GM23338 (cell line): ENCODE data around the gene CSTF2T. TPM values are rescaled to one million over a fixed set of nuclear protein-coding genes. Genes with fewer than 3 reads are reported as not detected.

Experiments used
- ATAC-seq: fragments of 200-7000 bp; cut with Tn5 transposase; 3 replicates; pipeline ENCODE4 v1.9.1; 2020
- DNase-seq: peaks from one replicate; pipeline ENCODE4 v3.0.0-alpha.2; 2015; ENCODE audit warnings: low spot score
- H2AFZ ChIP-seq: fragments of 200-600 bp; sonication (generic); 2 replicates; pipeline ENCODE4 v1.8.0; 2016; ENCODE audit warnings: antibody characterized with exemption, mild to moderate bottlenecking, moderate library complexity
- H3F3A ChIP-seq: fragments of 200-600 bp; sonication (generic); replicated peaks from 2 replicates; pipeline ENCODE4 v1.8.0; 2017; ENCODE audit warnings: antibody characterized with exemption, mixed run types, low read depth
- H3K27ac ChIP-seq: fragments of 200-600 bp; sonication (generic); 2 replicates; pipeline ENCODE4 v1.6.1; 2016; ENCODE audit warnings: low read depth
- H3K27me3 ChIP-seq: fragments of 200-600 bp; sonication (generic); 2 replicates; pipeline ENCODE4 v1.8.0; 2016; ENCODE audit warnings: mild to moderate bottlenecking, mixed run types, moderate library complexity; ENCODE audit not compliant: insufficient read depth
- H3K36me3 ChIP-seq: fragments of 200-600 bp; sonication (generic); 2 replicates; pipeline ENCODE4 v1.8.0; 2016; ENCODE audit warnings: mild to moderate bottlenecking; ENCODE audit not compliant: insufficient read depth
- H3K4me1 ChIP-seq: fragments of 200-600 bp; sonication (generic); 2 replicates; pipeline ENCODE4 v1.8.0; 2016; ENCODE audit warnings: mild to moderate bottlenecking, moderate library complexity; ENCODE audit not compliant: insufficient read depth
- H3K4me2 ChIP-seq: fragments of 200-600 bp; sonication (generic); 2 replicates; pipeline ENCODE4 v1.7.1; 2017; ENCODE audit warnings: mixed run types
- H3K4me3 ChIP-seq: fragments of 200-600 bp; sonication (generic); 2 replicates; pipeline ENCODE4 v1.6.1; 2016; ENCODE audit warnings: mixed run types
- H3K79me2 ChIP-seq: fragments of 200-600 bp; sonication (generic); replicated peaks from 2 replicates; pipeline ENCODE4 v1.8.0; 2017; ENCODE audit warnings: mild to moderate bottlenecking; ENCODE audit not compliant: insufficient read depth
- H3K9me2 ChIP-seq: fragments of 200-600 bp; sonication (generic); 2 replicates; pipeline ENCODE4 v1.8.0; 2017; ENCODE audit not compliant: insufficient read depth
- H4K20me1 ChIP-seq: fragments of 200-600 bp; sonication (generic); replicated peaks from 2 replicates; pipeline ENCODE4 v1.8.0; 2017; ENCODE audit warnings: mild to moderate bottlenecking; ENCODE audit not compliant: insufficient read depth
- H3K27ac Mint-ChIP-seq: 2 replicates; pipeline ENCODE4 v1.8.0; 2020; ENCODE audit warnings: inconsistent platforms, mild to moderate bottlenecking, moderate library complexity, mixed read lengths
- H3K27me3 Mint-ChIP-seq: 3 replicates; pipeline ENCODE4 v1.8.0; 2022; ENCODE audit warnings: low read depth, mild to moderate bottlenecking, moderate library complexity, mixed read lengths, inconsistent platforms; ENCODE audit not compliant: insufficient read depth, poor library complexity
- H3K36me3 Mint-ChIP-seq: 3 replicates; pipeline ENCODE4 v1.8.0; 2021; ENCODE audit warnings: low read depth, mild to moderate bottlenecking, inconsistent platforms, moderate library complexity, mixed read lengths
- H3K4me1 Mint-ChIP-seq: 3 replicates; pipeline ENCODE4 v1.8.0; 2020; ENCODE audit warnings: mild to moderate bottlenecking, inconsistent platforms, mixed read lengths
- H3K4me3 Mint-ChIP-seq: 3 replicates; pipeline ENCODE4 v1.8.0; 2021; ENCODE audit warnings: moderate library complexity, mild to moderate bottlenecking, inconsistent platforms, mixed read lengths
- H3K9me3 Mint-ChIP-seq: 3 replicates; pipeline ENCODE4 v1.8.0; 2020; ENCODE audit warnings: moderate library complexity, mild to moderate bottlenecking, inconsistent platforms, mixed read lengths
- ETS1 ChIP-seq: IDR thresholded peaks from 2 replicates; pipeline ENCODE4 v1.6.1; 2016; ENCODE audit warnings: antibody characterized with exemption
- STAT1 ChIP-seq: IDR thresholded peaks from one replicate; pipeline ENCODE4 v1.6.1; 2016; ENCODE audit warnings: antibody characterized with exemption; ENCODE audit not compliant: unreplicated experiment
- ZNF114 ChIP-seq: fragments of 250-450 bp; sonication (Bioruptor Pico); IDR thresholded peaks from 2 replicates; pipeline ENCODE4 v1.5.0; 2020; ENCODE audit warnings: mild to moderate bottlenecking, moderate library complexity
- ZNF331 ChIP-seq: fragments of 250-450 bp; sonication (Bioruptor Pico); IDR thresholded peaks from 2 replicates; pipeline ENCODE4 v1.5.0; 2020; ENCODE audit warnings: low read depth, mild to moderate bottlenecking, moderate library complexity
- ZNF462 ChIP-seq: fragments of 250-450 bp; sonication (Bioruptor Pico); IDR thresholded peaks from 2 replicates; pipeline ENCODE4 v1.5.0; 2020; ENCODE audit warnings: mild to moderate bottlenecking, moderate library complexity
- polyA plus RNA-seq: library from polyadenylated mRNA; unstranded; fragments of >200 nt; fragmentation: Nextera tagmentation; extraction: Ambion mirVana; gene quantifications from 2 replicates; pipeline ENCODE4 v1.2.1, GENCODE V29; 2016
- total RNA-seq: library from RNA; depleted of rRNA; stranded (reverse); fragments of >200 nt; shearing (Covaris generic); gene quantifications from 2 replicates; pipeline ENCODE4 v1.2.3, GENCODE V29; 2014

The CSTF2T gene
- total and polyA plus RNA-seq, 2 experiments from 2014 or later: 9.8 to 31.9 TPM

GRCh38 chr10:51675088-51675487 lies 24.3 kb downstream of the CSTF2T start:
- TF ChIP-seq ZNF462 (CRISPR knock-in tag) (no peak), ETS1 (no peak), ZNF331 (no peak), STAT1 (no peak), ZNF114 (CRISPR knock-in tag) (no peak)
- Histone ChIP-seq H3K9me2 (no peaks in the 10 kb centered on the region), H3K4me1 (no peaks in the 10 kb centered on the region), H3K27me3 (no peaks in the 10 kb centered on the region), H3K4me2 (no peak overlapping the region), H4K20me1 (no peaks in the 10 kb centered on the region), H2AFZ (no peak overlapping the region), H3K36me3 (0 out of 2 replicates have a peak, but pooled peaks cover 5% of the 10 kb centered on the region), H3K27ac (no peak overlapping the region), H3F3A (no peaks in the 10 kb centered on the region), H3K4me3 (no peak overlapping the region), H3K79me2 (no peaks in the 10 kb centered on the region)
- ATAC-seq (no peak), DNase-seq (no peak)
- Mint-ChIP-seq H3K9me3 (peaks cover 15% of the 10 kb centered on the region), H3K4me3 (no peak overlapping the region), H3K4me1 (peaks cover 8% of the 10 kb centered on the region), H3K36me3 (peaks cover 14% of the 10 kb centered on the region; the same call in 1 of the 3 replicates), H3K27me3 (no peaks in the 10 kb centered on the region), H3K27ac (no peak overlapping the region)
